ENCODE data around the gene PTP4A1.

The PTP4A1 gene

DNA sequence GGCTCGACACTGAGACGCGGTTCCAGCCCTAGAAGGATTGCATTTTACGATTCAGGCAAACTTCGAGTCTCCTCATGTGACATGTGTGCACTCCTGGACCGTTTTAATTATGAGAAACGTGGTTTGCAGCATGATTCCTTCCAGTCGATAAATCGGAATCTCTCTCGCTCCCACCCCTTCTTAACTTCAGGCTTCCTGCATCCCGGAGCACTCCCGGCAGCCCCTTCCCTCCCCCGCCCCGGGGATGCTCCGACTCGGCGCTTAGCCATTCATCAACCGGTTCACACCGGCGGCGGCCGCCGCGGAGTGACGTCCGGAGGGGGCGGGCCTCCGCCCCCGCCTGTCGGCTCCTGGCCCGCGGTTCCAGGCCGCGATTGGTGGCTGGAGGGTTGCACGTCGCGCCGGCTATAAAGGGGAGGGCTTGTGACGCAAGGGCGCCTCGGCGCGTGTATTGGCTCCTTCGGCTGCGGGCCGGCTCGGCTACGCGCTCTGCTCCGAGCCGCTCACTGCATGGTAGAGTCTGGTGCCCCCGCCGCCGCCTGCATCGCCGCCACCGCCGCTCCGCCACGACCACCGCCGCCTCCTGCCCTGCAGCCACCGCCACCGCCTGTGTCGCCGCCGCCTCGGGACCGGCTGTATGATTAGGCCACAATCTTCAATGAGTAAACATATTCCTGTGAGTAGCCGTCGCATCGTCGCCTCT is at the start of gene PTP4A1, which contains the start of gene LOC128125822:
Gene PTP4A1 (plus strand): TSS at position 437 of the 703 bp plus-strand sequence. CDS start 4,401 bp downstream, outside the sequence.
Gene LOC128125822 (plus strand): TSS at position 437 of the 703 bp plus-strand sequence.
- DNase-seq, result peak; percentile 99

DNA sequence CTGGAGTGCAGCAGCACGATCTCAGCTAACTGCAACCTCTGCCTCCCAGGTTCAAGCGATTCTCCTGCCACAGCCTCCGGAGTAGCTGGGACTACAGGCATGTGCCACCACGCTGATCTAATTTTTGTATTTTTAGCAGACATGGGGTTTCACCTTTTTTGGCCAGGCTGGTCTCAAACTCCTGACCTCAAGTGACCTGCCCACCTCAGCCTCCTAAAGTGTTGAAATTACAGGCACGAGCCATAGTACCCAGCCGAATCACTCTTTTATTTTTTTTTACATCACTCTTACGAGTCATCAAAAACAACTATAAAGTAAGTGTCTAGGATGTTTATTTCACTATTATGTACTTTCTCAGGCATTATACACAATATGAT is 49.4 kb upstream of the PTP4A1 start:
- DNase-seq, result peak; percentile 30

GRCh38 chr6:63523630-63524029 is 48.6 kb upstream of the PTP4A1 start:
- no peak for DNase-seq

GRCh38 chr6:63525186-63525878 is 46.9 kb upstream of the PTP4A1 start:
- DNase-seq, result peak; percentile 9

DNA sequence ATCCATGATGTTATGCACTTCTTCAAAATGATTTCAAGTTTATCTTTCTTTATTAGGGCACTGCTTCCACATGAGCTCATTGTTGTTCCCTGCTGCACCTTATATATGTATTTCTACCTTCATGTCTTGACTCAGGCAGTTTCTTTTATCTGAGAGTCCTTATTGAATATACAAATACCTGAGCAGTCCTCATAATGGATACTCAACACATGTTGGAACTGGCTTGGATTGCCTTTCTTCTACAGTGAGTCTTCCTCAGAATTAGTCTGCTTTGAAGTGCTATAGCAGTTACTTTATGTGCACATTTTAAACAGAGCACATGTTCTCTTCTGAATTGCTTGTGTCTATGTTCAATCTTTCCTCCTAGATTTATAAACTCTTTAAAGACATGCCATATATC is 45.3 kb upstream of the PTP4A1 start:
- no peak for DNase-seq

- peak; percentile 95 for DNase-seq
Measured at GRCh38 chr6:63527658-63528514, 44.4 kb upstream of the PTP4A1 start.

GRCh38 chr6:63529498-63529897 is 42.8 kb upstream of the PTP4A1 start:
- no peak for DNase-seq

DNA sequence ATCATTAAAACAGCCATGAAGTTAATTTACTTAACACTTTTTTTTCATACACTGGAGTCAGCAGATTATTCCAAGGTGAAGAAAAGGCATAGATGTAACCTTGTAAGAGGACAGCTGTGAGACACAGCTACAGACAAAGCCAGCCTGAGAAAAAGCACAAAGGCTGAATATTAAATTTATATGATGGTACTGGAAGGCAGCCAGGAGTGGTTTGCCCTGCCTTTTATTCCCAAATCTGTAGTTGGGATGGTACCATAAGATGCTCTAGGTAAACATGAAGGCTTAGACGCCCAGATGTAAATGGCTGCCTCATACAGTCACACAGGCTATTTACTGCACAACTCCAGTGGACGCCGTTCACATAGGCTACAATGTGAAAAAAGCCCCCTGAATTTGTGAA is 42.1 kb upstream of the PTP4A1 start:
- DNase-seq, result no peak

GRCh38 chr6:63530991-63531390 is 41.3 kb upstream of the PTP4A1 start:
- DNase-seq, result peak; percentile 32

- DNase-seq, result no peak
Measured at GRCh38 chr6:63533026-63533425, 39.3 kb upstream of the PTP4A1 start.

DNA sequence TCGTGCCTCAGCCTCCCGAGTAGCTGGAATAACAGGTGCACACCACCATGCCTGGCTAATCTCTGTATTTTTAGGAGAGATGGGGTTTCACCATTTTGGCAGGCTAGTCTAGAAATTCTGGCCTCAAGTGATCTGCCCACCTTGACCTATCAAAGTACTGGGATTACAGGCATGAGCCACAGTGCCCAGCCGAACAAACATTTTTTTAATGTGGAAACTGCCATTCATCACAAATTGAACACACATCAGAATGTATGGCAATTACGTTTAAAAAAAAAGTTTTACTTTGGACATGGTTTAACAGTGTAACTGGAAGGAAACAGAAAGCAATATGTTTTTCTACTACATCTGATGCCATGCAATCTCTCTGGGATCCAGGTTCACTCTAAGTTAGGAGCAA is 38.3 kb upstream of the PTP4A1 start:
- DNase-seq, result no peak

DNA sequence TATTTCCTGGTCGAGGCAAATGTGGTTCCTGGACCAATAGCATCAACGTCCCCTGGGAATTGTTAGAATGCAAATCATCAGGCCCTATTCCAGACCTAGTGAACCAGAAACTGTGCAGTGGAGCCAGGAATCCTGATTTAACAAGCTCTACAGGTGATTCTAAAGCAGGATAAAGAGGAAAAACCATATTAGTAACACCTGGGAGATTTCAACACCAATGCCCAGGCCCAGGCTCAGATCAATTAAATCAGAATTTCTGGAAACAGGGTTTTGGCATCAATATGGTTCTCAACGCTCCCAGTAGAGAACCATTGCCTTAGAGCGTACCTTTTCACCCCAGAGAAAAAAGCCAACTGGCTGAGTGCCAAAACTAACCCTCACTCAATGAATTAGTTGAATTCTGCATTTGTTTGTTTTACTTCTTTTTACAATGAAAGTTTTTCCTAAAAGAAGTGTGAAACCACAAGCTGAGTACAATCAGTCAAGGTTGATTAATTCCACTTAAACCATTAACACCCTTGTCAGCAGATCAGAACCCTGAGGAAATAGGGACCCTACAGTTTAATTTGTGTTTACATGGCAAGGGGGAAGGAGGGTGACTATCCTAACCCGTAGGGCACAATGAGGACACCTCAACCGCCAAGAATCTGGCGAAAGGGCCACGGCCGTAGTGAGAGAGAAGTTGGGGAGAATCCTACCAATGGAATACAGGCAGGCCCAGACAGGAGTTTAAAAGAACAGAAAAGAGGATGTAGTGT is 34.9 kb upstream of the PTP4A1 start:
- DNase-seq, result no peak

DNA sequence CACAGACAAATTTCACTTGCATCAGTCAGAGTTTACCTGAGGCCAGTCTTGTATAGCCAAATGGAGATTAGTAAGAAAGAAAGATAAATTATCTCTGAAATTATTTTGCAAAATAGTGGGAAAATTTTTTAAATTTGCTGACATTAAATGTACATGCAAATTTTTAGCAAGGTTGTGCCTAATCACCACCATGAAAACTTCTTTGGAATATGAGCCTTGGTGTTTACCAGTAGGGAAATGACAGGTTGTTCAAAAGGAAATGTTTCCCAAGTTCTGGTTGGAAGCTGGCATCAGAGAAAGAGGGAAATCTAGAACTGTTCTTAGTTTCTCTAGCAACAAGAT is 34.4 kb upstream of the PTP4A1 start:
- DNase-seq, result no peak

DNA sequence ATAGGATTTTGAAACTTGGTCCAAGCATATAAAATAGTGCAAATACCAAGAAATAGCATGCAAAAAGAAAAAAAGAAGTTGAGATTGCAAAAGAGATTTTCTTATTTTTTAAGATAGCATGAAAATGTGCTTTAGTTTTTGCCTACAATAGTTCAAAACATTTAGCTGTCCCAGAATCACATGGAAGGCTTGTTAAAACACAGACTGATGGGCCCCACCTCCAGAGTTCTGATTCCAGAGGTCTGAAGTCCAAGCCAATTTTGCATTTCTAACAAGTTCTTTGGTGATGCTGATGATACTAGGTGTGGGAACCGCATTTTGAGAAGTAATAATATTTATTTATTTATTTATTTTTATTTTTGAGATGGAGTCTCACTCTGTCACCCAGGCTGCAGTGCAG is 33.7 kb upstream of the PTP4A1 start:
- no peak for DNase-seq

DNA sequence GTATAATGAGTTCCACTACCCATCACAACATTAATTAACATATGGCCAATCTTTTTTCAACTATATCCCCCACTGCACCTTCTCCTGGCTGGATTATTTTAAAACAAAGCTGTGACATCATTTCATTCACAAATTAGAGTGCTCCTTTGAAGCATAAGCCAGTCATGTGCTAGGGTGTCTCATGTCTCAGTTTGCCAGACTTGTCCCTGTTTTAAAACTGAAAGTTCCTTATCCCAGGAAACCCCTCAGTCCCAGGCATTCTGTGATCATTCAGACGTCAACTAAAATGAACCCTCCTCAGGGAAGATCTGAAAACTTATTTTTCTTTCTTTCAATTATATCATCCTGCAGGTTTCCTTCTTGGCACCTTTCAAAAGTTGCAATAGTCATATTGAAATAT is 29.3 kb upstream of the PTP4A1 start:
- DNase-seq, result no peak

DNA sequence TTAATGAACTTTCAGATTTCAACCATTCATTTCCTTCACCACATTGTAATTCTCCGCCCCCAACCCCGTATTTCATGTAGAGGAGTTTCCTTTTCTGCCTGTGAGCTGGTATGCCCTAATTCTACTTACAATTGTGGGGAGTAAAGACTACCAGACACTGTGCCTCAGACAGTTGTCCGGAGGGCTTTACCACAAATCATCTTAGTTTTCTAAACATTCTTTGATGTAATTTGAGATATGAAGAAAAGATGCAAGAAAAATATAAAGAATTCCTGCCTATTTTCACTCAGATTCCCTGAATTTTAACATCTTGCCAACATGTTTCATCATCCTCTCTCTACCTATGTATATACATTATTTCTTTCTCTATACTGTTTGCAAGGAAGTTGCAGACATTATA is 28.3 kb upstream of the PTP4A1 start:
- no peak for DNase-seq

DNA sequence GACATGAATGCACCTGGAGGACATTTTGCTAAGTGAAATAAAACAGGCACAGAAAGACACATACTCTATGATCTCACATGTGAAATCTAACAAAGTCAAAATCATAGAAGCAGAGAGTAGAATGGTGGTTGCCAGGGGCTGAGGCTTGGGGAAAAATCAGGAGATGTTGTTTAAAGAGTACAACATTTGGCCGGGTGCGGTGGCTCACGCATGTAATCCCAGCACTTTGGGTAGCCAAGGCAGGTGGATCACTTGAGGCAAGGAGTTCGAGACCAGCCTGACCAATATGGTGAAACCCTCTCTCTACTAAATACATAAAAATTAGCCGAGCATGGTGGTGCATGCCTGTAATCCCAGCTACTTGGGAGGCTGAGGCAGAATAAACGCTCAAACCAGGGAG is 26.0 kb upstream of the PTP4A1 start:
- DNase-seq, result no peak

- DNase-seq, result no peak
Measured at GRCh38 chr6:63546697-63547096, 25.6 kb upstream of the PTP4A1 start.

- no peak for DNase-seq
Measured at GRCh38 chr6:63549076-63549475, 23.2 kb upstream of the PTP4A1 start.

DNA sequence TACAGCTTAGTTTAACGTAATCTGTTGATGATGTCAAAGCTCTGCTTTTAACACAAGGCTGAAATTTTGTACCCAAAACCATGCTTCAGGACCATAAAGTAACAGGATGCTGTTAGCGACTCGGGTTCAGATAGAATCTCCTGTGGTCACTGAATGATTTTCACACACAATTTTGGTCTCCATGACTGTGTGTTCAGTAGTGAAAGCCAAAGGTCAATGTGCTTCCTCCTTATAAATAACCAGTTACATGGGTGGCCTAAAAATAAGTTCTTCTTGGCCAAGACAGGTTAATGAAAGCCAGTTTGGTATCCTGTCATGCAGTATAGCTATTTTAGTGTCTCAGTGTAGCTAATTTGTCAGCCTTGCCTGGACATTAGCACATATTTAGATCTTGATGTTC is 19.1 kb upstream of the PTP4A1 start:
- DNase-seq, result no peak

- DNase-seq, result no peak
Measured at GRCh38 chr6:63553900-63554299, 18.4 kb upstream of the PTP4A1 start.

GRCh38 chr6:63554782-63555181 is 17.5 kb upstream of the PTP4A1 start:
- DNase-seq, result no peak

GRCh38 chr6:63556369-63556768 is 15.9 kb upstream of the PTP4A1 start:
- DNase-seq, result no peak

Data from DMS53 (cell line).